NCI-H2029 (cell line): ENCODE data around the gene ENDOG.
"Not testable (repeated sequence)": the region's sequence is repeated elsewhere in the genome, so short reads cannot be mapped to it uniquely, and the experiment has no call there.

ENCODE experiments used
- DNase-seq: peaks from one replicate; lab custom pipeline; 2025; lab: John Stamatoyannopoulos, UW

Gene ENDOG

GRCh38 chr9:128818099-128818838 is at the start of gene ENDOG:
ENDOG (plus strand) TSS chr9:128818500; CDS start chr9:128818685, 185 bp downstream.
- peak; percentile 98 for DNase-seq

GRCh38 chr9:128768606-128769005 is 49.7 kb upstream of the ENDOG start:
- DNase-seq = no peak

DNA sequence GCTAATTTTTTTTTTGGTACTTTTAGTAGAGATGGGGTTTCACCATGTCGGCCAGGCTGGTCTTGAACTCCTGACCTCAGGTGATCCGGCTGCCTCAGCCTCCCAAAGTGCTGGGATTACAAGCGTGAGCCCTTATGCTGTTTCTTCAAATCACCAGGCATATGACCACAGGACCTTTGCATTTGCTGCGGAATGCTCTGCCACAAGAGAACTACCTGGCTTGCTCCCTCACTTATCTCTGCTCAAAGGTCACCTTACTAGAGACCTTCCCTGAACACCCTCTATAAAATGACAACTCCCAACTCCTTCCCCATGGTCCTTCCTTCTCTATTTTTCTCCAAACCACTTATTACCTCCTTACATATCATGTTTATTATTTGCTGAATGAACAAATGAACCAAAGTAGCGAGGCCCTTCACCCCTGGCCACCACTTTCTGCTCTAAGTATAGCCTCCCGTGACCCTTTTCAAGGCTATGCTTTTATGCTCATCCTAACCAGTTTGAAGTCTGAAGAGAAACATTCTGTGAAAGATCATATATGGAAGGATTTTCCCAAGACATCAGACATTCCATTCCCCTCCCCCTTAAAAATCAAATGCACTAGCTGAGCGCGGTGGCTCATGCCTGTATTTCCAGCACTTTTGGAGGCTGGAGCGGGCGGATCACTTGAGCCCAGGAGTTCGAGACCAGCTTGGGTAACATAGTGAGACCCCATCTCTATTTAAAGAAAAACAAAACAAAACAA is 47.8 kb upstream of the ENDOG start:
- DNase-seq = no peak

GRCh38 chr9:128771094-128771721 is 47.1 kb upstream of the ENDOG start:
- DNase-seq = no peak

GRCh38 chr9:128771745-128772519 is 46.4 kb upstream of the ENDOG start, which contains the start of gene ZER1:
ZER1 (minus strand) TSS chr9:128771927; CDS start chr9:128755565, 16,362 bp downstream.
- peak; percentile 93 for DNase-seq

DNA sequence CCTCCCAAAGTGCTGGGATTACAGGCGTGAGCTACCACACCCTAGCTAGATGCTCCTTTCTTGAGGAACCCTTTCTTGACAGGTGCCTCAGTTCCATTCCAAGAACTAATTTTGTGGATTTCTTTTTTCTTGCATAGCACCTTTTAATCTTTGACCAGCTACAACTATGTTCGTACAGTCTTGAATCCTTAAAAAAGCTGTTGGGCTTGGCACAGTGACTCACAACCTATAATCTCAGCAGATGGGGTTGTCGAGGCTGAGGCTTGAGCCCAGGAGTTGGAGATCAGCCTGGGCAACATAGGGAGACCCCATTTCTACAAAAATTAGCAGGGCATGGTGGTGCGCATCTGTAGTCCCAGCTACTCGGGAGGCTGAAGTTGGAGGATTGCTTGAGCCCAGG is 45.3 kb upstream of the ENDOG start:
- DNase-seq = no peak

GRCh38 chr9:128774804-128775203 is 43.5 kb upstream of the ENDOG start:
- no peak for DNase-seq

DNA sequence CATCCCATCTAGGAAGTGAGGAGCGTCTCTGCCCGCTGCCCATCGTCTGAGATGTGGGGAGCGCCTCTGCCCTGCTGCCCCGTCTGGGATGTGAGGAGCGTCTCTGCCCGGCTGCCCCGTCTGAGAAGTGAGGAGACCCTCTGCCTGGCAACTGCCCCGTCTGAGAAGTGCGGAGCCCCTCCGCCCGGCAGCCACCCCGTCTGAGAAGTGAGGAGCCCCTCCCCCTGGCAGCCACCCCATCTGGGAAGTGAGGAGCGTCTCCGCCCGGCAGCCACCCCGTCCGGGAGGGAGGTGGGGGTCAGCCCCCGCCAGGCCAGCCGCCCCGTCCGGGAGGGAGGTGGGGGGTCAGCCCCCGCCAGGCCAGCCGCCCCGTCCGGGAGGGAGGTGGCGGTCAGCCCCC is 38.2 kb upstream of the ENDOG start:
- not testable (repeated sequence) for DNase-seq

DNA sequence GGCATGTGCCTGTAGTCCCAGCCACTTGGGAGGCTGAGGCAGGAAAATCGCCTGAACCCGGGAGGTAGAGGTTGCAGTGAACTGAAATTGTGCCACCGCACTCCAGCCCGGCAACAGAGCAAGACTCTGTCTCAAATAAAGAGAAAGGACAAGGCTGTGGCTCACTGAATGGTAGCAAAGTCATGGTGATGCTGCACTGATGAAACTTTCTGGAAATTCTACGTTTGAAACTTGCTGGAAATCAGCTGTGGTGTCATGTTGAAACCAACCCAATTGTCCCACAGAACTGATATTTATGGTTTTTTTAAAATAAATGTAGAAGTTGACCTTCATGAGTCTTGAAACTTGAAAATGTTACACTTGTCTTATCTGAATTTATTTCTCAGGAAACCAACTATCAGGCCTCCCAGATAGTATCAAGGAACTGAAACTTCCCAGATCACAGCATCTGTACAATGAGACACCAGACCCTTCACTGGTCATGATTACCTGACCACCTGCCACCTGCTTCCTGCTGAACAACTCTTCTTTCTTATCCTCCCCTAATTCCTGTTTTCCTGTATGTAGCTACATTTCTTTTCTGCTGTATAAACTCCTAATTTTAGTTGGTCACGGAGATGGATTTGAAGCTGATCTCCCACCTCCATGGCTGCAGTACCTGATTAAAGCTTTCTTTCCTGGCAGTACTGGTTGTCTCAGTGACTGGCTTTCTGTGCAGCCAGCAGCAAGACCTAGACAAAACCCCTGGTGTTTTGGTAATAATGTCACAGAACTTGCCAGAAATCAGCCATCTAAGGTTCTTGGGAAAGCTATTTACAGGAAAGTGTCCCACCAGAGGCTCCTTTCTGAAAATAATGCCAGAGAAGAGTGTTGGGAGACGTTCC is 36.9 kb upstream of the ENDOG start:
- no peak for DNase-seq

DNA sequence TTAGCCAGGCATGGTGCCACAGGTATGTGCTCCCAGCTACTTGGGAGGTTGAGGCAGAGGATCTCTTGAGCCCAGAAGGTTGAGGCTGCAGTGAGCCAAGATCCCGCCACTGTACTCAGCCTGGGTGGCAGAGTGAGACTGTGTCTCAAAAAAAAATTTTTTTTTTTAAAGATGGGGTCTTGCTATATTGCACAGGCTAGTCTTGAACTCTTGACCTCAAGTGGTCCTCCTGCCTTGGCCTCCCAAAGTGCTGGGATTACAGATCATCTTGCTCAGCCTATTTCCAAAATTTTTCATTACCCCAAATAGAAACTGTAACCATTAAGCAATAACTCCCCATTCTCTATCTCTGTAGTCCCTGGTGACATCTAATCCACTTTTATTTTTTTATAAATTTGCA is 35.6 kb upstream of the ENDOG start:
- DNase-seq = no peak

DNA sequence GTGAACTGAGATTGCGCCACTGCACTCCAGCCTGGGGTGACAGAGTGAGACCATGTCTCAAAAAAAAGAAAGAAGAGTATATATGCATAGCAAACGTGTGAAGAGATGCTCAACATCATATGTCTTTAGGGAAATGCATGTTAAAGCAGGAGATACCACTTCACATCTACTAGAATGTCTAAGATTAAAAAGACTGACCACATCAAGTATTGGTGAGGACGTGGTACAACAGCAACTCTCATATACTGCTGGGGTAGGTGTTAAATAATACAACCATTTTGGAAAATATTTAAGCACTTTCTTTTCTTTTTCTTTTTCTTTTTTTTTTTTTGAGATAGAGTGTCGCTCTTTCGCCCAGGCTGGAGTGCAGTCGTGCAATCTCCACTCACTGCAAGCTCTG is 32.9 kb upstream of the ENDOG start:
- DNase-seq = no peak

DNA sequence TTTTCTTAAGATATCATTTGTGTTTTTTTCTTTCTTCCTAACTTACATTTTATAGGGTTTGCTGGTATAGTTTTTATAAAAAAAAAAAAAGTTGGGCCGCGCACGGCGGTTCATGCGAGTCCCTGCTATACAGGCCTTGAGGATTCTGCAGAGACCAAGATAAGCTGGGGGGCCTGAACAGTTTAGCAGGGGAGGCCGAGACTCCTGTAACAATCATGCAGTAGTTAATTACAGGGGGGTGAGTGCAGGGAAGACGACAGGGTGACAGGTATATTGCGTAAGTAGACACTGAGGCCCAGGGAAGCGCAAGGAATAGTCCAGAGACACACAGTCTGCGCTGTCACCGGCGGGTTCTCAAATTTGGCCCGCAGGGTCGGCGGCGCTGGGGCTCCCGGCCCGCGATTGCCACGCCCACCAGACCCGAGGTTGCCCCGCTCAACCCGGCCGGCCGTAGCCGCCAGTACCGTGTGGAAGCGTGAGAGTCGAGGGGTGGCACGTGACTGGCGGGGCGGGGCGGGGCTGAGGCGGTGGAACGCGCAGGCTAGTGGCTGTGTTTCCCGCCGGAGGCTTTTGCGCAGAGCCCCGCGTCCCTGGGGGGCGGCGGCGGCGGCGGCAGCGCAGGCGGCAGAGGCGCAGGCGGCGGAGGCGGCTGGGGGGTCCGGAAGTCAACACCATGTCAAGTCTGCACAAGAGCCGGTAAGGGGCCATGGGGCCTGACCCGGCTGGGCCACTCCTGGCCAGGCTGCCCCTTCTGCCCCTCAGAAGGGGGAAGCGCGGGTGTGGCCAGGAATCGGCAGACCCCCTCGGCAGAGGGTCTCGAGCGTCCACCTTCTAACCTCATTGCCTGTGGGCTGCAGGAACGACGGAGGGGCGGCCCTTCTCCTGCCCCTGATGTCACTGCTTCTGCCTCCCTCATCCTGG is 31.4 kb upstream of the ENDOG start, which contains the start of gene TBC1D13:
TBC1D13 (plus strand) TSS at position 573 of the 921 bp plus-strand sequence; CDS start at position 674, 101 bp downstream.
- DNase-seq = peak; percentile 76

DNA sequence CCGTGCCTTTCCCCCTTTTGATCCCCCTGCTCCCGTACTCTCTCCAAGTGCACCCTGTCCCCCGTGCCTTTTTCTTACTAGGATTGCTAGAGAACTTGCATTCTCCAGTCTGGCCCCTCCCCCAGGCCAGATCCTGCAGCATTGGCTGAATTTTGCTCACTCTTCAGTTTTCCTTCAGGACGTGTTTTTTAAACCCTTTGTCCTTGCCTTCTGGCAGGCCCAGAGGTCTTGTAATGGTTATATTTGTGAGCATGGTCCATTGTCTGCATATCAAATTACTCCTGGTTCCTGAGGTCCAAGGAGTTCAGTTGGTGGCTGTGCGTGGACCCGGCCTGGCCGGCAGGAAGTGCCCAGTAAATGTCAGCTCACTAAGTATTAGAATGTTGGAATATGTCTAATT is 30.6 kb upstream of the ENDOG start:
- no peak for DNase-seq

DNA sequence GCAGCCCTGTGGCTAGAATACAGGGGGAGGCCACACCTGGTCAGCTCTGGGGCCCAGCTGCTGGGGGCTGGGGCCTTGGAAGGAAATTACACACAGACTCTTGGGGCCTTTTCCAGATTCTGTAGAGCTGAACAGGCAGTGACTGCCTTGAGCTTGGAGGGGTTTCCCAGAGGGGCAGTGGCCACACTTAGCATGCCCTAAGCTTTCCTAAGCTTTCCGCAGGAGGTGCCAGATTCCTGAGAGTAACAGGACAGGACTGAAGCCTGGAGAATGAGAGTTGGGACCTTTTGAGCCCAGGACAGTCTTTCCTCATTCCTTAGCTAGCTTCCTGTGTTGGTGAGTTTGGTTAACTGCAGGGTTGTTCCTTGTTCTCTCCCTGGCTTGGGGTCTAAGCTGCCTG is 29.9 kb upstream of the ENDOG start:
- no peak for DNase-seq

- DNase-seq = no peak
These were observed 27.8 kb upstream of the ENDOG start for GRCh38 chr9:128790536-128790935.

DNA sequence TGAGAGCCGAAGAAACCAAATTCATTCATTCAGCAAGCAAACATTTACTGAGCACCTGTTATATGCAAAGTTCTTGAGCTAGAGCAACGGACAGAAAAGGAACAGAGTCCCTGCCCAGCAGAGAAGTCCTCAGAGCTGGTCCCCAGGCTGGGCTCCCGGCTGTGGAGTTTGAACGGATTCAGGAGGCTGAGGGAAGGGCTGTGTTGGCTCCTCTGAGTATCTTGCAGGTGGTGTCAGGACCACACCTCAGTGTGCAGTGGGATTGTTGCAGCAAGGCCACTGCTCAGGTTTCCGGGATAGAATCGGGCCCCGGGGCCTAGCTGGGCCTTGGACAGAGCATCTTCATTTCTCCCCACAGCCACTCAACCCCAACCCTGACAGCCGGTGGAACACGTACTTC is 26.2 kb upstream of the ENDOG start:
- DNase-seq = no peak

GRCh38 chr9:128792978-128793686 is 25.2 kb upstream of the ENDOG start:
- DNase-seq = no peak

- not testable (repeated sequence) for DNase-seq
These were observed 23.3 kb upstream of the ENDOG start for GRCh38 chr9:128794961-128795360.

DNA sequence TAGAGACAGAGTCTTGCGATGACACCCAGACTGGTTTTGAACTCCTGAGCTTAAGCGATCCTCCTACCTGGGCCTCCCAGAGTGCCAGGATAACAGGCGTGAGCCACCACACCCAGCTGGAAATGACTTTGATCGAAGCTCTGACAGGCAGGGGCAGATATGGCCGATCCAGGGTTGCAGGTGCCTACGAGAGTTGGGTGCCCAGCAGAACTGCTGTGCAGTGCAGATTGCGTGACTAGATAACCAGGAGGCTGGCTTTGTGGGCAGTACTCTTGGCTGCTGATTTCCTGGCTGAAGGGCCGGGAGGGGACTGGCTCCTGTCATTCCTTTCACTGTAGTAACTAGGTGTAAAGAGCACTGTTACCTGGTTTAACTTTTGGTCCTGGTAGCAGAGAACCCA is 19.4 kb upstream of the ENDOG start:
- DNase-seq = no peak
